Sciatic nerve (tissue), 2 donors: Measurements from ENCODE around the gene ARRB2. TPM values are rescaled to one million over a fixed set of nuclear protein-coding genes. Genes with fewer than 3 reads are reported as not detected.
"Not testable (repeated sequence)": the region's sequence is repeated elsewhere in the genome, so short reads cannot be mapped to it uniquely, and the experiment has no call there.

Source experiments
- ATAC-seq: fragments of 200-7000 bp; cut with Tn5 transposase; one replicate; pipeline ENCODE4 v1.9.1; 2020; ENCODE audit warnings: mild to moderate bottlenecking, moderate library complexity
- DNase-seq: peaks from one replicate; pipeline ENCODE4 v3.0.0-alpha.2; 2020; ENCODE audit warnings: low spot score
- intact Hi-C: fragments of 100-400 bp; cut with DNase I; formaldehyde crosslinking; loops from one replicate; pipeline ENCODE4 v1.14.2; 2022
- total RNA-seq: library from RNA; stranded (reverse); fragmentation: NEBNext Ultra II Directional; extraction: Animal tissue kit (Norgen Biotek cat#: 25700); gene quantifications from one replicate; pipeline ENCODE4 v1.2.1, GENCODE V29; 2021
- donor health status: DM: no; HTN: no; CAD: no.
- donor health status: DM: no; HTN: no; CAD: no.

ARRB2 gene
- total RNA-seq, 1 donor from 2014 or later, result 107 TPM

GRCh38 chr17:4696437-4696805 is 14.0 kb upstream of the ARRB2 start:
- intact Hi-C loops, result no loop called here
- no peak for DNase-seq
- no peak for ATAC-seq

GRCh38 chr17:4699401-4700056 is 10.9 kb upstream of the ARRB2 start:
- ATAC-seq, DNase-seq, intact Hi-C loops: not testable (repeated sequence)

GRCh38 chr17:4701116-4701515 is 9.3 kb upstream of the ARRB2 start:
- ATAC-seq (no peak), DNase-seq (no peak)
- intact Hi-C loops, result no loop called here

- DNase-seq (no peak), ATAC-seq (no peak)
- intact Hi-C loops, result no loop called here
Measured at GRCh38 chr17:4703330-4703691, 7.1 kb upstream of the ARRB2 start.

DNA sequence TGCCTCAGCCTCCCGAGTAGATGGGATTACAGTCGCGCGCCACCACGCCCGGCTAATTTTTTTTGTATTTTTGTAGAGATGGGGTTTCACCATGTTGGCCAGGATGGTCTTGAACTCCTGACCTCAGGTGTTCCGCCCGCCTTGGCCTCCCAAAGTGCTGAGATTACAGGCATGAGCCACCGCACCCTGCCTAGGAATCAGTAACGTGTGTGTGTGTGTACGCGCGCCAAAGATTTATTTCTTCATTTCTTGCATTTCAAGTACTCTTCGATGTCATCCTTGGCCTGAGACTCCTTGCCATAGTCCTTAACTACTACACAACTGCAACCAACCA is 5.9 kb upstream of the ARRB2 start:
- DNase-seq, ATAC-seq, intact Hi-C loops: not testable (repeated sequence)

DNA sequence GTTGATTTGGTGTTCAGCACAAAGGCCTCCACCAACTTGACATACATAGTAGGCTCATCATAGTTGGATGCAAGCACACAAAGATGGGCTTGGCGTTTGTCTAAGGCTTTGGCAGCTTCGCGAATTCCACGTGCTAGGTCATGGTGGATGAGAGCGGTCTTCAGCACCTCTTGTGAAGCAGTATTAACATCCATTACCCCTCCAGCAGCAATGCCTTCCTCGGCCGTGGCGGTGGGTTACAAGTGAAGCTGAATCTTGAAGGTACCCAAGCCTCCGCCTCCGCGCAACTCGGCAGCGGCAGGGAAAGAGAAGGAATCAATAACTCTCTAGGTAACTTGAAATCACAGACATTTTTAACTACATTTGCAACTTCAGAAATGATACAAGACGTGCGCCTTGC is 5.4 kb upstream of the ARRB2 start:
- DNase-seq (no peak), ATAC-seq (no peak)
- intact Hi-C loops, result no loop called here

GRCh38 chr17:4706121-4706520 is 4.3 kb upstream of the ARRB2 start:
- intact Hi-C loops, result no loop called here
- DNase-seq, result no peak
- no peak for ATAC-seq

GRCh38 chr17:4708436-4708835 is 2.0 kb upstream of the ARRB2 start:
- ATAC-seq (no peak), DNase-seq (no peak)
- intact Hi-C loops, result no loop called here

DNA sequence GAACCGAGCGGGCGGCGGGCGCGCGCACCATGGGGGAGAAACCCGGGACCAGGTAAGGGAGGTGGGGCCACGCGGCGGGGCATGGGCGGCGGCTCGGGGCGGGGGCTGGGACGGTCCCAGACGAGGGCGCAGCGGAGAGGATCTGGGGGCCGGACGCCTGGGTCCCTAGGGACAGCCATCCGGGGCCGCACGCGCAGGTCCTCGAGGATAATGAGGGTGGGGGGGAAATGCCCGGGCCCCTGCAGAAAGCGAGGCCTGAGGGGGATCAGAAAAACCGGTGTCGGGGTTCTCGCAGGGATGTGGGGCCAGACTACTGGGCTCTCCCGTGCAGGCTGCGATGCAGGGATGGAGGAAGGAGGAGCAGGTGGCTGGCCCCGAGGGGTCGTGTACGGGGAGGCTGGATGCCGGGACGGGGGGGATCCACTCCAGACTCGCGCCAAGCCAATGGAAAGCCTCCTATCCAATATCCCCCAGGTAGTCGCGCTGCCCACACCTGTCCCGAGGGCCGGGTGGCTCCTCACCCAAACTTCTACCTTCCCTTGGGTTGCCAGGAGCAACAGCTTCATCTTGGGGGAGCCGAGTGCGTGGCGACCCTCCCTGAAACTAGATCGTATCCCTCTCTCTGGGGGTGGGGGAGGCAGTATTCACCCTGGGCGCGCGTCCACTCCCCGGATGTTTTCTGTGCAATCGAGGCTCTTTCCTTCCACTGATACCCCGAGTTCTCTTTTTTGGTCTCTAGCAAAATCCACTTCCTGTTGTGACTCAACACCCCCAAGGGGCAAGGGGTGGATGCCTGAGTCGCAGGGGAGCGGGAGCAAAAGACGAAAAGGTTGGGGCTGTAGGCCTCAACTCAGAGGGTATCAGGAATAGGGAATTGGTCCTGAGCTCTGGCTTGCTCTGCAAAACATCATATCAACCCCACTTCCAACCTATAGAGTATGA is 532 bp downstream of the ARRB2 start:
- ATAC-seq, result peak; percentile 4
- no peak for DNase-seq
- intact Hi-C loops, result no loop called here

DNA sequence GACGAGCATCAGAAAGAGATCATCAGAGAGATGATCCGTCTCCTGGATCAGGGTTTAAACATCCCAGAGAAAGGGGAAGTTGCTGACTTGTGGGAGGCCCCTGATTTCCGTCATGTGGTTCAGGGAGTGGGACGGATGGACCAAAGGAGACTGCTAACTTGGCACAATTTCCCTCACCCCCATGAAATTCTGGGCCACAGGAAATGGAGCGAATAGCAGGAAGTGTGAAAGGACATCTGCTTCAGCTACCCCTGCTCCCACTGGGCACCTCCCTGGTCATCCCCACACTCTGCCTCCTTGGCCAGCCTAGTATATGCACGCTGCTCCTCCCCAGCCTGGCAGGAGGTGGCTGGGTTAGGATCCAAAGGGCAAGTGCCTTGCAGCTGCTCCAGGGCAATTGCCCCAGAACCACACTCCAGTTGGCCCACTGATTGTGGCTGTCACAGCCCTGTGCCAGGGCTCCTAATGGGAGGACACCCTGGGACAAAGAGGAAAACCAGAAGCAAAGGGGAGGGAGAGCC is 1.3 kb downstream of the ARRB2 start:
- no peak for DNase-seq
- intact Hi-C loops, result no loop called here
- ATAC-seq, result peak; percentile 20

GRCh38 chr17:4712526-4712925 is 2.1 kb downstream of the ARRB2 start:
- intact Hi-C loops, result no loop called here
- no peak for DNase-seq
- no peak for ATAC-seq

DNA sequence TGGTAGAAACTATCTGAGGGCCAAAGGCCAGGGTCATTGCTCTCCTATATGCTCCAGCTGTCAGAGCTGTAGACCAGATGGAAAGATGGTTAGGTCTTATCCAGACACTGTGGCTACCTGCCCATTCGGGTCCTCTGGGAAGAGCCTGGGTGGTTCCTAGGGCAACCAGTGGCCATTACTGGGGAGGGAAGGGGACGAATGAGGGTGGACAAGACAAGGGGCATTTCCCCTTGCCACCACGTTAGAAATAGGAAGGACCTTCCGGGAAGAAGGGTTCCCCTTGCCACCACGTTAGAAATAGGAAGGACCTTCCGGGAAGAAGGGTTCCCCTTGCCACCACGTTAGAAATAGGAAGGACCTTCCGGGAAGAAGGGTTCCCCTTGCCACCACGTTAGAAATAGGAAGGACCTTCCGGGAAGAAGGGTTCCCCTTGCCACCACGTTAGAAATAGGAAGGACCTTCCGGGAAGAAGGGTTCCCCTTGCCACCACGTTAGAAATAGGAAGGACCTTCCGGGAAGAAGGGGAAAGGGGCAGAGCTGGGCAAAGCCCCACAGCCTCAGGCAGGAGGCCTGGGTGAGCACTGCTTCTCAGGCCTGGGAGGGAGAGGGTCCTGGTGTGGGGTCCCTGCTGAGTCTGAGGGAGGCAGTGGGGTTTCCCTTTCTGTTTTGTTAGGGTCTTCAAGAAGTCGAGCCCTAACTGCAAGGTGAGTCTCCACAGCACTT is 4.1 kb downstream of the ARRB2 start:
- intact Hi-C loops, ATAC-seq, DNase-seq: not testable (repeated sequence)

- intact Hi-C loops, result no loop called here
- DNase-seq, result no peak
- no peak for ATAC-seq
Measured at GRCh38 chr17:4715063-4715744, 4.8 kb downstream of the ARRB2 start.

- ATAC-seq, result no peak
- DNase-seq, result no peak
- intact Hi-C loops, result no loop called here
Measured at GRCh38 chr17:4716081-4716480, 5.6 kb downstream of the ARRB2 start.

DNA sequence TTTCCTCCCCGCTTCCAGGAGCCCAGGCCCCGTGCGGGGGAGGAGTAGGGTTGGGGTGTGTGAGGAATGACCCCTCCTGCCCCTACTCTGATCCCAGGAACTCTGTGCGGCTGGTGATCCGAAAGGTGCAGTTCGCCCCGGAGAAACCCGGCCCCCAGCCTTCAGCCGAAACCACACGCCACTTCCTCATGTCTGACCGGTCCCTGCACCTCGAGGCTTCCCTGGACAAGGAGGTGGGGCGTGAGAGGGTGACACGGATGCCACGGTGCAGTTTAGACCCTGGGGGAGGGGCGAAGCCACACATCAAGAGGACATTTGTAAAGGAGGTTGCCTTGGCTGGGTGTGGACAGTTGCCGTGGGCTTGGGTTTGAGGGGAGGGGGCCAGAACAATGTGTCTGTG is 7.4 kb downstream of the ARRB2 start:
- no peak for DNase-seq
- no peak for ATAC-seq
- intact Hi-C loops, result no loop called here

DNA sequence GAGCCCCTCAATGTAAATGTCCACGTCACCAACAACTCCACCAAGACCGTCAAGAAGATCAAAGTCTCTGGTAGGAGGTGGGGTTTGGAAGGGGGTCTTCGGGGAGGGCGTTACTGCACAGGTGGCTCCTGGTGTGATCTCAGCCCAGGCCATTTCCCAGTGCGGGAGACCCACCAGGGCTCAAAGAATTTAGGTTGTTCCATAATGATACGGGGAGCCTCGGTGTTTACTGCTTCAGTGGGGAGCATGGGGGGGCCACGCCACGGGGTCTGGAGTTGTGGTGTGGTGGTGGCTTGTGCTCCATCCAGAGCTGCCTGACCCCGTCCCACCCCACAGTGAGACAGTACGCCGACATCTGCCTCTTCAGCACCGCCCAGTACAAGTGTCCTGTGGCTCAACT is 7.8 kb downstream of the ARRB2 start:
- intact Hi-C loops, result no loop called here
- DNase-seq (no peak), ATAC-seq (no peak)

DNA sequence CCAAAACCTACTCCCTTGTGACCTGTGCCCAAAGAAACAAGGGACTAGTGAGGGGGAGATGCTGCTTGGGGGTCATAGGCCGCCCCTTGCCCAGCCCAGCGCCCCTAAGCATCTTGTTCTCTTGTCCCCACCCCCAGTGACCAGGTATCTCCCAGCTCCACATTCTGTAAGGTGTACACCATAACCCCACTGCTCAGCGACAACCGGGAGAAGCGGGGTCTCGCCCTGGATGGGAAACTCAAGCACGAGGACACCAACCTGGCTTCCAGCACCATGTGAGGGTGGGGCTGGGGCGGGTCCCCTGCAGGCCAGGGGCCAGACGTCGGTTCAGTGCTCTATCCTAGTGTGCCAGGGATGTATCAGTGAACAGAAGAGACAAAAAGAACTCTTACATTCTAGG is 8.7 kb downstream of the ARRB2 start:
- intact Hi-C loops, result no loop called here
- DNase-seq (no peak), ATAC-seq (no peak)

GRCh38 chr17:4719684-4720221 is 9.3 kb downstream of the ARRB2 start:
- DNase-seq (no peak), ATAC-seq (peak; percentile 24)

GRCh38 chr17:4720787-4721186 is 10.4 kb downstream of the ARRB2 start:
- no peak for ATAC-seq
- intact Hi-C loops, result no loop called here
- no peak for DNase-seq

More at GRCh38 chr17:4719684-4720221, 9.3 kb downstream of the ARRB2 start:
- intact Hi-C loops, result no loop called here
